GM18498 (cell line): ENCODE measurements around the gene GIT2.
"Not testable (repeated sequence)": the region's sequence is repeated elsewhere in the genome, so short reads cannot be mapped to it uniquely, and the experiment has no call there.

ENCODE experiments used
- ATAC-seq: cut with Tn5 transposase; IDR thresholded peaks from one replicate; pipeline ENCODE4 v1.9.1; 2021; ENCODE audit warnings: mild to moderate bottlenecking, moderate library complexity; ENCODE audit not compliant: unreplicated experiment

The GIT2 gene

GRCh38 chr12:109995686-109996482 is at the start of gene GIT2:
Gene GIT2, minus strand, starts transcription at chr12:109996368. Its CDS starts 144 bp downstream, at chr12:109996224.
- ATAC-seq: peak; percentile 71

- no peak for ATAC-seq
Observed at GRCh38 chr12:110042264-110042663, 46.1 kb upstream of the GIT2 start.

GRCh38 chr12:110039085-110039807 is 43.1 kb upstream of the GIT2 start:
- ATAC-seq: no peak

- ATAC-seq: no peak
Observed at GRCh38 chr12:110038741-110039084, 42.5 kb upstream of the GIT2 start.

- no peak for ATAC-seq
Observed at GRCh38 chr12:110037315-110037714, 41.1 kb upstream of the GIT2 start.

GRCh38 chr12:110035534-110036104 is 39.5 kb upstream of the GIT2 start:
- no peak for ATAC-seq

GRCh38 chr12:110033888-110034287 is 37.7 kb upstream of the GIT2 start:
- no peak for ATAC-seq

- no peak for ATAC-seq
Observed at GRCh38 chr12:110029290-110029815, 33.2 kb upstream of the GIT2 start.

- ATAC-seq: no peak
Observed at GRCh38 chr12:110028323-110028722, 32.2 kb upstream of the GIT2 start.

- ATAC-seq: no peak
Observed at GRCh38 chr12:110024051-110024450, 27.9 kb upstream of the GIT2 start.

- no peak for ATAC-seq
Observed at GRCh38 chr12:110023059-110023980, 27.2 kb upstream of the GIT2 start.

GRCh38 chr12:110020956-110021355 is 24.8 kb upstream of the GIT2 start:
- ATAC-seq: no peak

- no peak for ATAC-seq
Observed at GRCh38 chr12:110015132-110015531, 19.0 kb upstream of the GIT2 start.

GRCh38 chr12:110012659-110013058 is 16.5 kb upstream of the GIT2 start:
- no peak for ATAC-seq

GRCh38 chr12:110012137-110012536 is 16.0 kb upstream of the GIT2 start:
- ATAC-seq: peak; percentile 75

- peak; percentile 37 for ATAC-seq
Observed at GRCh38 chr12:110010853-110011723, 14.9 kb upstream of the GIT2 start.

- not testable (repeated sequence) for ATAC-seq
Observed at GRCh38 chr12:110008681-110009398, 12.7 kb upstream of the GIT2 start.

- ATAC-seq: no peak
Observed at GRCh38 chr12:110007881-110008280, 11.7 kb upstream of the GIT2 start.

- ATAC-seq: no peak
Observed at GRCh38 chr12:110006115-110006514, 9.9 kb upstream of the GIT2 start.
